ENCODE data around the gene C1orf174.

Gene C1orf174

GRCh38 chr1:3892748-3893147 is 7.3 kb downstream of the C1orf174 start:
- Histone ChIP-seq H3K4me1 (ENCODE audit: control insufficient read depth, insufficient read depth, low read length) (no peaks in the 10 kb centered on the region), H3K27ac (ENCODE audit: low read depth, low read length) (no peak overlapping the region), H3K27me3 (ENCODE audit: control insufficient read depth, insufficient read depth, low read length) (no peaks in the 10 kb centered on the region), H3K36me3 (ENCODE audit: control insufficient read depth, insufficient read depth, low read length) (peaks cover 52% of the 10 kb centered on the region), H3K9ac (ENCODE audit: low read length) (no peak overlapping the region), H3K4me3 (ENCODE audit: low read depth, low read length) (no peak overlapping the region), H3K9me3 (ENCODE audit: control insufficient read depth, insufficient read depth, low read depth, low read length) (no peaks in the 10 kb centered on the region)

GRCh38 chr1:3891329-3891865 is 8.7 kb downstream of the C1orf174 start:
- H3K27me3 ChIP-seq (ENCODE audit: control insufficient read depth, insufficient read depth, low read length) = no peaks in the 10 kb centered on the region
- no peaks in the 10 kb centered on the region for H3K4me1 ChIP-seq (ENCODE audit: control insufficient read depth, insufficient read depth, low read length)
- H3K4me3 ChIP-seq (ENCODE audit: low read depth, low read length) = no peak overlapping the region
- no peak overlapping the region for H3K9ac ChIP-seq (ENCODE audit: low read length)
- no peaks in the 10 kb centered on the region for H3K9me3 ChIP-seq (ENCODE audit: control insufficient read depth, insufficient read depth, low read depth, low read length)
- H3K36me3 ChIP-seq (ENCODE audit: control insufficient read depth, insufficient read depth, low read length) = peaks cover 58% of the 10 kb centered on the region
- H3K27ac ChIP-seq (ENCODE audit: low read depth, low read length) = no peak overlapping the region

GRCh38 chr1:3890389-3891328 is 9.4 kb downstream of the C1orf174 start:
- Histone ChIP-seq H3K27me3 (ENCODE audit: control insufficient read depth, insufficient read depth, low read length) (no peaks in the 10 kb centered on the region), H3K4me1 (ENCODE audit: control insufficient read depth, insufficient read depth, low read length) (no peaks in the 10 kb centered on the region), H3K4me3 (ENCODE audit: low read depth, low read length) (no peak overlapping the region), H3K9ac (ENCODE audit: low read length) (no peak overlapping the region), H3K9me3 (ENCODE audit: control insufficient read depth, insufficient read depth, low read depth, low read length) (no peaks in the 10 kb centered on the region), H3K27ac (ENCODE audit: low read depth, low read length) (no peak overlapping the region), H3K36me3 (ENCODE audit: control insufficient read depth, insufficient read depth, low read length) (peaks cover 61% of the 10 kb centered on the region)

- no peaks in the 10 kb centered on the region for H3K9me3 ChIP-seq (ENCODE audit: control insufficient read depth, insufficient read depth, low read depth, low read length)
- no peak overlapping the region for H3K27ac ChIP-seq (ENCODE audit: low read depth, low read length)
- H3K4me1 ChIP-seq (ENCODE audit: control insufficient read depth, insufficient read depth, low read length) = no peaks in the 10 kb centered on the region
- H3K36me3 ChIP-seq (ENCODE audit: control insufficient read depth, insufficient read depth, low read length) = peaks cover 55% of the 10 kb centered on the region
- no peak overlapping the region for H3K9ac ChIP-seq (ENCODE audit: low read length)
- H3K27me3 ChIP-seq (ENCODE audit: control insufficient read depth, insufficient read depth, low read length) = no peaks in the 10 kb centered on the region
- H3K4me3 ChIP-seq (ENCODE audit: low read depth, low read length) = no peak overlapping the region
Observed at GRCh38 chr1:3889936-3890335, 10.1 kb downstream of the C1orf174 start.

GRCh38 chr1:3888301-3888700 is 11.8 kb downstream of the C1orf174 start:
- H3K4me1 ChIP-seq (ENCODE audit: control insufficient read depth, insufficient read depth, low read length) = no peaks in the 10 kb centered on the region
- no peak overlapping the region for H3K9ac ChIP-seq (ENCODE audit: low read length)
- H3K4me3 ChIP-seq (ENCODE audit: low read depth, low read length) = no peak overlapping the region
- no peaks in the 10 kb centered on the region for H3K27me3 ChIP-seq (ENCODE audit: control insufficient read depth, insufficient read depth, low read length)
- peaks cover 56% of the 10 kb centered on the region for H3K36me3 ChIP-seq (ENCODE audit: control insufficient read depth, insufficient read depth, low read length)
- no peaks in the 10 kb centered on the region for H3K9me3 ChIP-seq (ENCODE audit: control insufficient read depth, insufficient read depth, low read depth, low read length)
- H3K27ac ChIP-seq (ENCODE audit: low read depth, low read length) = no peak overlapping the region

- Histone ChIP-seq H3K27ac (ENCODE audit: low read depth, low read length) (no peak overlapping the region), H3K4me1 (ENCODE audit: control insufficient read depth, insufficient read depth, low read length) (no peaks in the 10 kb centered on the region), H3K27me3 (ENCODE audit: control insufficient read depth, insufficient read depth, low read length) (no peaks in the 10 kb centered on the region), H3K9ac (ENCODE audit: low read length) (no peak overlapping the region), H3K9me3 (ENCODE audit: control insufficient read depth, insufficient read depth, low read depth, low read length) (no peaks in the 10 kb centered on the region), H3K36me3 (ENCODE audit: control insufficient read depth, insufficient read depth, low read length) (peaks cover 49% of the 10 kb centered on the region), H3K4me3 (ENCODE audit: low read depth, low read length) (no peak overlapping the region)
Observed at GRCh38 chr1:3886691-3887090, 13.4 kb downstream of the C1orf174 start.

- peaks cover 45% of the 10 kb centered on the region for H3K36me3 ChIP-seq (ENCODE audit: control insufficient read depth, insufficient read depth, low read length)
- H3K9ac ChIP-seq (ENCODE audit: low read length) = no peak overlapping the region
- H3K4me1 ChIP-seq (ENCODE audit: control insufficient read depth, insufficient read depth, low read length) = no peaks in the 10 kb centered on the region
- H3K27me3 ChIP-seq (ENCODE audit: control insufficient read depth, insufficient read depth, low read length) = no peaks in the 10 kb centered on the region
- H3K9me3 ChIP-seq (ENCODE audit: control insufficient read depth, insufficient read depth, low read depth, low read length) = no peaks in the 10 kb centered on the region
- H3K4me3 ChIP-seq (ENCODE audit: low read depth, low read length) = no peak overlapping the region
- H3K27ac ChIP-seq (ENCODE audit: low read depth, low read length) = no peak overlapping the region
Observed at GRCh38 chr1:3886106-3886670, 13.9 kb downstream of the C1orf174 start.

- Histone ChIP-seq H3K36me3 (ENCODE audit: control insufficient read depth, insufficient read depth, low read length) (peaks cover 40% of the 10 kb centered on the region), H3K9me3 (ENCODE audit: control insufficient read depth, insufficient read depth, low read depth, low read length) (no peaks in the 10 kb centered on the region), H3K27ac (ENCODE audit: low read depth, low read length) (no peak overlapping the region), H3K4me1 (ENCODE audit: control insufficient read depth, insufficient read depth, low read length) (no peaks in the 10 kb centered on the region), H3K27me3 (ENCODE audit: control insufficient read depth, insufficient read depth, low read length) (no peaks in the 10 kb centered on the region), H3K4me3 (ENCODE audit: low read depth, low read length) (no peak overlapping the region), H3K9ac (ENCODE audit: low read length) (no peak overlapping the region)
Observed at GRCh38 chr1:3885611-3886010, 14.5 kb downstream of the C1orf174 start.

GRCh38 chr1:3884966-3885365 is 15.1 kb downstream of the C1orf174 start:
- no peaks in the 10 kb centered on the region for H3K9me3 ChIP-seq (ENCODE audit: control insufficient read depth, insufficient read depth, low read depth, low read length)
- no peak overlapping the region for H3K27ac ChIP-seq (ENCODE audit: low read depth, low read length)
- H3K4me3 ChIP-seq (ENCODE audit: low read depth, low read length) = no peak overlapping the region
- H3K36me3 ChIP-seq (ENCODE audit: control insufficient read depth, insufficient read depth, low read length) = peaks cover 33% of the 10 kb centered on the region
- H3K27me3 ChIP-seq (ENCODE audit: control insufficient read depth, insufficient read depth, low read length) = no peaks in the 10 kb centered on the region
- no peaks in the 10 kb centered on the region for H3K4me1 ChIP-seq (ENCODE audit: control insufficient read depth, insufficient read depth, low read length)
- no peak overlapping the region for H3K9ac ChIP-seq (ENCODE audit: low read length)

GRCh38 chr1:3883194-3883925 is 16.7 kb downstream of the C1orf174 start:
- Histone ChIP-seq H3K27ac (ENCODE audit: low read depth, low read length) (no peak overlapping the region), H3K9me3 (ENCODE audit: control insufficient read depth, insufficient read depth, low read depth, low read length) (peaks cover 13% of the 10 kb centered on the region), H3K36me3 (ENCODE audit: control insufficient read depth, insufficient read depth, low read length) (peaks cover 33% of the 10 kb centered on the region), H3K27me3 (ENCODE audit: control insufficient read depth, insufficient read depth, low read length) (no peaks in the 10 kb centered on the region), H3K9ac (ENCODE audit: low read length) (no peak overlapping the region), H3K4me3 (ENCODE audit: low read depth, low read length) (no peak overlapping the region), H3K4me1 (ENCODE audit: control insufficient read depth, insufficient read depth, low read length) (no peaks in the 10 kb centered on the region)

GRCh38 chr1:3881193-3881480 is 18.9 kb downstream of the C1orf174 start:
- Histone ChIP-seq H3K4me3 (ENCODE audit: low read depth, low read length) (no peak overlapping the region), H3K9ac (ENCODE audit: low read length) (no peak overlapping the region), H3K36me3 (ENCODE audit: control insufficient read depth, insufficient read depth, low read length) (peaks cover 17% of the 10 kb centered on the region), H3K9me3 (ENCODE audit: control insufficient read depth, insufficient read depth, low read depth, low read length) (peaks cover 17% of the 10 kb centered on the region), H3K4me1 (ENCODE audit: control insufficient read depth, insufficient read depth, low read length) (no peaks in the 10 kb centered on the region), H3K27ac (ENCODE audit: low read depth, low read length) (no peak overlapping the region), H3K27me3 (ENCODE audit: control insufficient read depth, insufficient read depth, low read length) (no peaks in the 10 kb centered on the region)
